ENCODE measurements around the gene GM2A.
"Not testable (repeated sequence)": the region's sequence is repeated elsewhere in the genome, so short reads cannot be mapped to it uniquely, and the experiment has no call there.

Gene GM2A

DNA sequence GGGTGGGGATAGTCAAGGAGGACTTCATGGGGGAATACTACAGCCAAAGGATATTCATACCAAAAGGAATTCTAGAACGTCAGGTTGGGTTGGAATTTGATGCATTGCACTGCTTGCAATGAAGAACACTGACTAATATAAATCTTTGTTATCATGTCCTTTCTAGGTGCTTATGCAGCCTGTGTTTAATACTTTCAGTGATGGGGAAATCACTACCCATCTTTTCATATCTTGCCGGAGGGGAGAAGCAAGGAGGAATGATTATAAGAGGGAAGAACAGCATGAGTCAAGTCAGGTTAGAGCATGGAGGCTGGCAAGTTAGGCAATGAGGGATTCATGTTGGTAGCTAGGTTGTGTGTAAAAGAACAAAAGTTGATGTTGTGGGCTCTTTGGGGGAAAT, 24.0 kb upstream of the GM2A start:
- no peak for DNase-seq

DNA sequence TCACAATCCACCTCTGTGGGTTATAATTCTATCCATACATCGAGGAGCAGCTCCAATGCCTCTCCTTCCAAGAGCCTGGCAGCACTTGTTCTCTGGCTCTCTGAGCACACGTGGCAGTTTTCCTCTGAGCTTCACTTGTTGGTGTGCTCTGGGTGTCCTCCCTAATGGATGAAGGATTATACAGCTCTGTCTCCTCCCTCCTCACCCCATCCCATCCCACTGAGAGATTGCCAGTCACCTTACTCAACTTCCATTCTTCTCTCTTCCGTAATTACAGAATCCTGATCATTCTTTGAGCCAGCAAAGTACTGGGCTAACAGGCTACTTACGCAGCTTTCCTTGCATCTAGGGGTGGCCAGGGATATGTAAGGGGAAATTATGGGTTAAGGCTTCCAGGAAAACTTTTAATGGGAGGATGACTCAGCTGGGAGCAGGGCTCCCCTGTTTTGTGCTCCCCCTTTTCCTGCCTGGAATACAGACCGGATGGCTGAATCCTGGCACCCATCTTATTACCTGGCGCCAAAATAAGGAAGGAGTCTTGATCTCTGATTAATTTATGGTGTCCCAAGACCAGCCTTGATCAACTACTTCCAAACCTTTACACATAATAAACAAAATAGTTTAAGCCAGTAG, 22.8 kb upstream of the GM2A start:
- DNase-seq, result no peak

DNA sequence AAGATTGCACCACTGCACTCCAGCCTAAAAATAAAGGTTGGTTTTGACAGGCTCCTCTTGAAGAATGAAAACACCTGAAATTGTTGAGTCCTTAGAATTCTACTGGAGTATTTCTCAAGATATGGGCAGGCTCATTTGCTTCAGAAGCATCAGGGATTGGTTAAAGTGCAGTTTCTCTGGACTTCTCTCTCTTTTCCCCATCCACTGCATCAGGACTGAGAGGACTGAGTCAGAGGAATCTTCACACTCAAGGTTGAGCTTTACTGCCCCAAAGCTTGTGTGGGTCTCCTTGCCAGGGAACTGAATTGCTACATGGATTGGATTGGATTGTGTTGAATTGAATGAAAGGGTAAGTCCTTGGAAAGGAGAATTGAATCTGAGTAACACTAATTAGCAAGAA, 21.6 kb upstream of the GM2A start:
- no peak for DNase-seq

DNA sequence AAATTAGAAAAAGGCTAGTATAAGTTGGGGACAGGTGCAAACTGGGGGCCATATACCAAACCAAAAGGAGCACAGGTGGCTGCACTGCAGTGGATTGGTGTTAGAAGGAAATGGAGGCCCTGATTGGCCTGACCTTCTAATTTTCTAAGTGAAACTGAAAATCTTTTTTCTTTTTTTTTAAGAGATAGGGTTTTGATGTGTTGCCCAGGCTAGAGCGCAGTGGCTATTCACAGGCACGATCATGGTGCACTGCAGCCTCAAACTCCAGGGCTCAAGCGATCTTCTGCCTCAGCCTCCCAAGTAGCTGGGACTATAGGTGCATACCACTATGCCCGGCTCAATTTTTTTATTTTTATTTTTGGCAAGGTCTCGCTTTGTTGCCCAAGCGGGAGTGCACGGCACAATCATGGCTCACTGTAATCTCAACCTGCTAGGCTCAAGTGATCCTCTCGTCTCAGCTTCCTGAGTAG, 19.3 kb upstream of the GM2A start:
- no peak for DNase-seq

DNA sequence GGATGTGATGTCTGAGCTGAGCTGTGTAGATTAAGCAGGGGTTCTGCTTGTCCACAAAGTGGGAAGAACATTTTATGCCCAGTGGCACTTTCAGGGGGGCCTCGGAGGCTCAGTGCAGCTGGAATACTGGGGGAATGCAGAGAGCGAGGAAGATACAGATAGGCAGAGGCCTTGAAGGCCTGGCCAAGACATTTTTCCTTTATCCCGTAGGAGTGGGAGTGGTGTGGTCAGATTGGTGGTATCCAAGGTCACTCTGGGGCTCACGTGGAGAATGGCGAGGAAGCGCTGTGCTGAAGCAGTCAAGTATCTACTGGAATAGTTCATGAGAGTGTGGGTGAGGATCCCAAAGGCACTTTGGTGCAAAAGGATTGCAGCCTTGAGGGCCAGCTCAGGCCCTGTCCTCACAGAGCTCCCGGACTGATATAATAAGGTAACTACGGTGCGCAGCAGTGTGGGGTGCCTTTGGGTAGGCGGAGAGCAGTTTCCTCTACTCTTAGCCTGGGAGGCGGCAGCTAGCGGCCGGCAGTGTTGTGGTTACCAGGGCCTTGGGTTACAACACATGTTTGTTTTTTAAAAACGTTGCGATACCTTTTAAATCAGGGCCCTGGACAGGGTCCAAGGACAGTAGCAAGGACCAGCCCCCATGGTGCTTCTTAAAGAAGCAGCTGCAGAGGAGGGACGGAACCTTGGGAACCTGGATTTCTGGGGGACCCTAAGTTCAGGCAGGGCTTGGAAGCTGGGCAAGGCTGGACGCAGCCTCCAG, 18.3 kb upstream of the GM2A start:
- DNase-seq, result peak; percentile 14

DNA sequence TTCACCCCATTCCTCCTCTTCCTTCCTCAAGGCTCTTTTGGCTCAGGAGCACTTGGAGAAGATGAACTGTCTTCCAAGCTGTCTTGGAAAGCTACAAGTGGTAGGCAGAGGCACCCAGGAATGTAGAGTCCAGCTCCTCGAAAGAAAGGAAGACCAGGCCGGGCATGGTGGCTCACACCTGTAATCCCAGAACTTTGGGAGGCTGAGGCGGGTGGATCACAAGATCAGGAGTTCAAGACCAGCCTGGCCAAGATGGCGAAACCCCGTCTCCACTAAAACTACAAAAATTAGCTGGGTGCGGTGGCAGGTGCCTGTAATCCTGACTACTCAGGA, 17.8 kb upstream of the GM2A start:
- not testable (repeated sequence) for DNase-seq

DNA sequence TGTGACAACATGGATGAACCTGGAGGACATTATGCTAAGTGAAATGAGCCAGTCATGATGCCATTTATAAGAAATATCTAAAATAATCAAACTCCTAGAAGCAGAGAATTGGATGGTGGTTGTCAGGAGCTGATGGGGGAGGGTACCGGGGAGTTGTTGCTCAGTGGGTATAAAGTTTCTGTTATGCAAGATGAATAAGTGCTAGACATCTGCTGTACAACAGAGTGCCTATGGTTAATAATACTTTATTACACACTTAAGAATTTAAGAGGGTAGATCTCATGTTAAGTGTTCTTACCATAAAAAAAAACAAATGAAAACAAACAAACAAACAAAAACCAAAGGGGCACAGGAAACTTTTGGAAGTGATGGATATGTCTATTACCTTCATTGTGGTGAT, 16.1 kb upstream of the GM2A start:
- no peak for DNase-seq

DNA sequence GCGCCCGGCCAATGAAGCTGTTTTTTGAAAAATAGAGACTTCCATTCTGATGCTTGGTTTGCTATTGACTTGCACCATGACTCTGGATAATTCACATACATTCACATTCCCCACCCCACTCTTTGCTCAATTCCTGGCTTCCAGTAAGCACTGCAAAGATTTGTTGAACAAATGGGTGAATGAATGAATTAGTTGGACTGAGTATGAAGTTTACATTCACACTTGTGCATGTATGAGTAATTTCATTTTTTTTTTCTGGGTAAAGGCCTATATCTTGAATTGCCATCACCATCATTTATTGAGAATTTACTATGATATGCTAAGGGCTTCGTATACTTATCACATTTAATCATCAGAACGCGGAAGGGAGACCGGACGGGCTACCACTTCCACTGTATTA, 15.3 kb upstream of the GM2A start:
- DNase-seq, result no peak

DNA sequence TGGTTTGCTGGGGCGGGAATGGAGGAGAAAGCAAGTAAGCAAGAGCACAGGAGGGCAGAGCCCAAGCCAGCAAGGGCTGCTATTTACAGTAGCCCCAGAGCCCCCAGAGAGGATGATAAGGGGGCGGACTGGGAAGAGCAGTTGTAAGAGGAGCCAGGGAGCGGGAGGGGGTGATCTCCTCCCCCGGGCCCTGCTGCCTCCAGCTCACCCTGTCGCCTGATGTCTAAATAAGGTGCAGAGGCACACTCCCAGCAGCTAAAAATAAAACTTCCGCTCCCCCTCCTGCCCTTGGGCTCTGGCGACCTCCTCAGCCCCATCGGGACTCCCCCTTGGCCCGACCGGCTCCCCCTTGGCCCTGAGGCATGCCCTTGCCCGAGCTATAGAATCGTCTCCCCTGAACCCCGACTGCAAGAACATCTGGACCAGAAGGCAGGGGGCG, 14.7 kb upstream of the GM2A start:
- no peak for DNase-seq

DNA sequence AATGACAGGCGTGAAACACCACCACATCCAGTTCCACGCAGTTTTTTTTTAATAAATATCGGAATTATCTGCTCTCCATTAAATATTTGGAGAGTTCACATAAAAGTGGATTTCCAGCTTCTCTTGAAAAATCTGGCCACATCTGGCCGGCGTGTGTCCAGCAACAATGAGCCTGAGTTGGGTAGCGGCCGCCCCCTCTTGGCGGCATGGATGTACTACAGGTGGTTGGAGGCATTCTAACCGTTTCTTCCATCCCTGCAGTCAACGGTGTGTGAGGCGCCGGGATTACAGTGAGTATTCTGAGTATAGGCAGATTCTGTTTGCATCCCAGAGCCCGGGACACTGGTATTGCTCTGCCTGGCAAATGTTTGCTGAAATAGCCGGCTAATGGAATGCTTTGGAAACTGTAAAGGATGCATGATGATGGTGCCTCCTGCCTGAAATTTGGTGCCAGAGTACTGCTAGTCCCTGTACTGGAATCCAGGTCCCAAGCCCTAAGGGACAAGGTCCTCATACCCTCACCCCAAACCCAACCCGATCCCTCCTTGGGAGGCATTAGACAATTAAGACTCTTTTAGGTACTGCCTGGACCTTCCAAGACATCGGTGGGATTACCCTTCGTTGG, 13.6 kb upstream of the GM2A start:
- peak; percentile 64 for DNase-seq

DNA sequence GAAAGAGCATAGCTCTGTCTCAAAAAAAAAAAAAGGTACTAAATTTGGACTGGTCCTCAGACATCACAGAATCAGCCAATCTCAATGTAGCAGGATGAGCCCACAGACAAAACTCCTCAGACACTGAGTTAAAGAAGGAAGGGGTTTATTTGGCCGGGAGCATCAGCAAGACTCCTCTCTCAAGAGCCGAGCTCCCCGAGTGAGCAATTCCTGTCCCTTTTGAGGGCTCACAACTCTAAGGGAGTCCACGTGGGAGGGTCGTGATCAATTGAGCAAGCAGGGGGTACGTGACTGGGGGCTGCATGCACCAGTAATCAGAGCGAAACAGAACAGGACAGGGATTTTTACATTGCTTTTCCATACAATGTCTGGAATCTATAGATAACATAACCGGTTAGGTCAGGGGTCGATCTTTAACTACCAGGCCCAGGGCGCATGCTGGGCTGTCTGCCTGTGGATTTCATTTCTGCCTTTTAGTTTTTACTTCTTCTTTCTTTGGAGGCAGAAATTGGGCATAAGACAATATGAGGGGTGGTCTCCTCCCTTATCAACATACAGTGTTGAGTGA, 12.6 kb upstream of the GM2A start:
- DNase-seq, result not testable (repeated sequence)

DNA sequence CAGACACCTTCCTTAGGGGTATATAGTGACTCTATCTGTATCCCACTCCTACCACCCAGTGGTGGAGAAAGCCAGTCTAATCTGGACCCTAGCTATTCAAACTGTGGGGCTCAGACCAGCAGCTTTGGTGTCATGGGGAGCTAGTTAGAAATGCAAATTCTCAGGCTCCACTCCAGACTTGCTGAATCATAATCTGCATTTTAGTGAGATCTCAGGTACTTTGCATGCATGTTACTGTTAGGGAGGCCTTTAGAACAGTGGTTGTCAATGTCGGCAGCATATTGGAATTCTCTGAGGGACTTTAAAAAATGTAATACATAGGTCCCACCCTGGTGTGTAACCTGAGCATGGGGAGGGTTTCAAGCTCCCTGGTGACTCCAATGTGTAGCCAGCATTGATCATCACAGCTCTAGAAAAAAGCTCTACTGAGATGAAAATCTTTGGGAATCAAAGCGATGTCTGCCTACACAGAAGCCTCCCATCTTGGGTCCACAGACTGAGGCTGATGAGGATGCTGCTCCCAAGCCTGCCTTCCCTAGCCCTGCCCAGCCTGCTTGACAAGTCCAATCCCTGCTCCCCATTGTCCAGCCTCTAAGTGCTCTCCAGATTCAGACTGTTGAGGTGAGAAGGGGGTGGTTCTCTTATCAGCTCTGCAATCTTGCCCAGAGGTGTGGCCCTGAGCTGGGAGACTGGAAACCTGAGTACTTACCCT, 11.9 kb upstream of the GM2A start:
- no peak for DNase-seq

DNA sequence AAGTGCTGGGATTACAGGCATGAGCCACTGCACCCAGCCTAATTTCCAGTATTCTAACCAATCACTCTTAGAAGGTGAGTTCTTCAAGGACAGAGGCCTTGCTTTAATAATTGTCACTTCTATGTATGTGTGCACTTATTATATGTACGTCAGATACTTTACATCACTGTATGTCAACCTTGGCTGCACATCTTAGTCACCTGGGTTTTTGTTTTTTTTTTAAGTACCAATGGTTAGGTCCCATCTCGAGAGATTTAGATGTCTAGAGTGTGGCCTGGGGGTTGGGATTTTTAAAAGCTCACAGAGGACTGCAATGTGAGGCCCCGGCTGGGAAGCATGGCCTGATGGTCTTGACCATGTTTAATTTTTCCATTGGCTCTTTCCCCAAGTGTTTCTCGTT, 9.9 kb upstream of the GM2A start:
- DNase-seq, result no peak

DNA sequence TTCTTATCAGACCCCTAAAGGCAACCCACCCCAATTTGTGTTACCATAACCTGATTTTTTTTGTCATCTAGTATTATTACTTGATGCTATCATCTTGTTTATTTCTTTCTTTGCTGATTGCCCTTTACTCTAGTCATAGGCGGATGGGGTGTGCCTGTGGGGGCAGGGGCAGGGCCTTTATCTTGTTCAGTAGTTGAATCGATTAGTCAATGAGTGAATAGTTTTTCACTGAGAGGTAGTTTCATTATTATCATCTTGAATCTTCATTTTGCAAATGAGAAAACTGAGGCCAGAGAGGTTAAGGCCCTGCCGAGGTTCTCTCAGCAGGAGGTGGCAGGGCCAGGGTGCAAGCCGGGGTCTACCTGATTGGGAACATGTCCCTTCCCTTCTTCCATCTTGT, 9.4 kb upstream of the GM2A start:
- DNase-seq, result no peak

DNA sequence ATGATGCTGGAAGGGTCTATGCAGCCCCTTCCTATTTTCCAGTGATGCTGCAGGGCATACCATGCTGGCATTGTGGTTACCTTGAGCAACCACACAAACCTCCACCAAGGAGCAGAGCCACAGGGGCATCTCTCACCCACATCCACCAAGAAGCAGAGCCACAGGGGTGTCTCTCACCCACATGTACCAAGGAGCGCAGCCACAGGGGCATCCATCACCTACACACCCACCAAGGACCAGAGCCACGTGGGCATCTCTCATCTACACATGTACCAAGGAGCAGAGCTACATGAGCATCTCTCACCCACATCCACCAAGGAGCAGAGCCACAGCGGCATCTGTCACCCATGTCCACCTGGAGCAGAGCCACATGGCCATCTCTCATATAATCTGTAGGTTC, 8.8 kb upstream of the GM2A start:
- DNase-seq, result no peak

DNA sequence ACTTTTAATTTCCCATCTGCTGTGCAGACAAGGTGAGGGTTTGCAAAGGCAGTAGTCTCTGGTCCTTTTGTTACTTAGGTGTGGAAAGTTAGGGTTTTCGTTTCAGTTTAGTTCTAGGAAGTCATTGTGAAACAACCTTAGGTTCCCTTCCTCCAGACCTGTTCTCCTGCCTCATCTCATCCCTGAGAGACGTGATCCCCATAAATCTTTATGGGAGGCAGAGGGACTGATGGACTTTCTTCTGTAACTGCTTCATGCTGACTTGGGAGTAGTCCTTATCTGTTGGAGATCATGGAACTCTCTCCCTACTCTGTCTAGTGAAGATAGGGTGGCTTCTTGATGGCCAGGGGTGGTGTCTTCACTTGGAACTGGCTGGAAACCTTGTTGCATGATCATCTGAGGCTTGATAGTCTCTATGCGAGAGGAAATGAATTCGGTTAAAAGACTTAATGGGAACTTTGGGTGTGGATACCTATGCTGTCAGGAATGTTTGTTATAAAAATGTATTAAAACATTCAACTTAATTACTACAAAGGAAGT, 7.2 kb upstream of the GM2A start:
- DNase-seq, result no peak

DNA sequence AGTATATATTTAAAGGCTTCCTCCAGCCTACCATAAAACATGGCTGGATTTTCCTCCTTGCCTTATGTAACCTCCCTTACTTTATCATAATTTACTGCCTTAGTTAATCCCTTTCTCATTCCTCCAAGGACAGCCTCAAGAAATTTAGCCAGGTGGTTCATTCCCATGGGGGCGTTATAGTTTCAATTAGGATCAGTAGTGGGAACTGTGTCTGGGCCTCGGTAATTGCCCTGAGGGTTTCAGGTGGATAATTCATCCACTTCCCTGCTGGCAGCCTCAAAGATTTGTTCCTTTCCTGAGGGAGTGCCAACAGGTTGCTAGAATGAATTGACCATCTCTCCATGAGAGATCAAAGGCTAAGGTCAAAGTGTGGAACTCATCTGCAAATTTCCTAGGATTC, 4.3 kb upstream of the GM2A start:
- DNase-seq, result no peak

DNA sequence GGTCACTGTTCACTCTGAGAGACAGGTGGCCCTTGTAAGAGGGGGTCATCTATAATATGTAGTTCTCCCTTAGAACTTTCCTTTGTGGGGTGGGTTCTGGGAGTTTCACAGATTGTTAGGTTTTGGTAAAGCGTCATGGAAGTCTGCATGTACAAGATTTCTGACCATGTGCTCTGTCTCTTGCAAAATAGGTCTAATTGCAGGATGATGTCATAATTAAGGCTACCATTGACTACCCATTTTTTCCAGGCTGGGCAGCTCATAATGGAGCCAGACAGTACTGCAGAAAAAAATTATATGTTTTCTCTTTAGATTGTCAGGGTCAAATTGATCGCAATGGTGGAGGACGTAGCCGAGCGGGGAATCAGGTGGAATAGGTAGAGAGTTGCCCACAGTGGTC, 3.7 kb upstream of the GM2A start:
- DNase-seq, result no peak

DNA sequence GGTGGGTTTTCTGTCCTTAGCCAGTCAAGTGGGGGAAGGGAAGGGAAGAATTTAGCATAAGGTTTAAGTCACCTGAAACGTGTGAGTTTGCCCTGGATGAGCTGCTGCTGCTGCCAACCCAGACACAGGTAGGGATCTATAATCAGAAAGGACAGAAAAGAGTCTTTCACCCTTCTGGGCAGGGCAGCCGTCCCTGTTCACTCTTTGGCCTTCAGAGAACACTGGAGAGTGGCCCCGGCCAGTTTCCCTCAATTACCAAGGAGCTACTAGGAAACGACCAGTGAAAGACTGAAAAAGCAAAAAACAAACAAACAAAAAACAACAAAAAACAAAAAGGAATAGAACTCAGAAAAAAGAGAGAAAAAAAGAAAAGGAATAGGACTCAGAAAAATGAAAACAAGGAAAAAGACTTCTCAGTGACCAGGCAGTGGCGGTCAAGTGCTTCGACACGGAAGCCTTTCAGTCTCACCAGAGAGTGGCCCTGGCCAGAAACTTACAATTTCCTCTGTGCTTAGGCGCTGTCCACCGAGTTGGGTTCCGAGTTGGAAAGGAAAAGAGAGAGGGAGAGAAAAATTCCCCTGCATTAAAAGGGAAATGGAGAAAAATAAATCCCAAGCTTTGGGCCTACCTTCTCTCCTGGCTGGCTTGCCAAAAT, 2.5 kb upstream of the GM2A start:
- no peak for DNase-seq

DNA sequence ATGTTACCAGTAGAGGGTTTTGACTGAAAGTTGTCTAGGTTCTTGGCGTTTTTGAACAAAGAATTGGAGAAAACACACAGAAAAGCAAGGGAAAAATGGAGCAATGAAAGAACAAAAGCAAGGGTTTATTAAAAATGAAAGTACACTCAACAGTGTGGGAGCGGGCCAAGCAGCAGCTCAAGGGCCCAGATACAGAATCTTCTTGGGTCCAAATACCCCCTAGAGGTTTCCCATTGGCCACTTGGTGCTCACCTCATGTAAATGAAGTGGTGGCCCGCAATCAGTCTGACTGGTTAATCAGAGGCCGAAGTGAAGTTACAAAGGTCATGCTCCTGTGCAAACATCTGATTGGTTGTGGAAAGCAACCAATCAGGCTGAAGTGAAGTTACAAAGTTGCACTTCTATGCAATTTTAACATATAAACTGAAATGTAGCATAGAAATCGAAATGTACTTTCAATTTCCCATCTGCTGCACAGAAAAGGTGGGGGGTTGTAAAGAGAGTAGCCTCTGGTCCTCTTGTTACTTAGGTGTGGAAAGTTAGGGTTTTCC, 1.9 kb upstream of the GM2A start:
- no peak for DNase-seq

DNA sequence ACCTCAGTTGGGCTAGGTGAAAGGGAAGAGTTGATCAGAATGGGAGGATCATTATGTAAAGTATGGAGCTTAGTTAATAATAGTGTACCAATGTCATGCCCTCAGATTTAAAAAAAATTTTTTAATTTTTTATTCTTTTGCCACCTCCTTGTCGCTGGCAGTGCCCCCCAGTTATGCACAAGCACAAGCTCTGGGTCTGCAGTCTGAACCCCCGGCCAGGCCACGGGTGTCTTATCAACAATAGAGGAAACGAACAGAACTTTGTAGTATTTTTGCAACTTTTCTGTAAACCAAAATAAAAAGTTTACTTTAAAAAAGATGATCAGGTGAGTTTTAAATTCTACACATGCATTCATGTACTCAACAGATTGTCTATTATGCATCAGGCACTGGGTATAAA, 1.4 kb upstream of the GM2A start:
- no peak for DNase-seq

DNA sequence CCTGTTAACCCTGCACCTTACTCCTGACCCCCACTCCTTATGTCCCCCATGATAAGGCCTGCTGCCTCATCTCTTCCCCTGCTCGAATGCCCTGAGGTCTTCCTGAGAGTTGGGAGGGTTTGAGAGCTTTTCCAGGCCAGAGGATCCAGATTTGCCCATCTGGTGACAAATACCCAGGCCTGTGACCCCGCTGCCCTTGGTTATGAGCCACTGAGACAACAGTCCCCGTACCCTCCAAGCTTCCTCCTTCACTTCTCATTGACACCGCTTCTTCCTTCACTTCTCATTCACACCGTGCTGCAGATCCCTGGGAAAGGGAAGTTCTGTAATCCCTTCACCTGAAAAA, 593 bp downstream of the GM2A start:
- DNase-seq, result no peak

Measured in fibroblast of skin of abdomen (primary cell).